Germinal center (tissue), 1 donor: ENCODE data around the gene MS4A14.
"Not testable (repeated sequence)": the region's sequence is repeated elsewhere in the genome, so short reads cannot be mapped to it uniquely, and the experiment has no call there.

Experiments used
- DNase-seq: peaks from one replicate; pipeline ENCODE4 v3.0.0; 2012; ENCODE audit warnings: mixed read lengths, low spot score

Gene MS4A14, protein sequence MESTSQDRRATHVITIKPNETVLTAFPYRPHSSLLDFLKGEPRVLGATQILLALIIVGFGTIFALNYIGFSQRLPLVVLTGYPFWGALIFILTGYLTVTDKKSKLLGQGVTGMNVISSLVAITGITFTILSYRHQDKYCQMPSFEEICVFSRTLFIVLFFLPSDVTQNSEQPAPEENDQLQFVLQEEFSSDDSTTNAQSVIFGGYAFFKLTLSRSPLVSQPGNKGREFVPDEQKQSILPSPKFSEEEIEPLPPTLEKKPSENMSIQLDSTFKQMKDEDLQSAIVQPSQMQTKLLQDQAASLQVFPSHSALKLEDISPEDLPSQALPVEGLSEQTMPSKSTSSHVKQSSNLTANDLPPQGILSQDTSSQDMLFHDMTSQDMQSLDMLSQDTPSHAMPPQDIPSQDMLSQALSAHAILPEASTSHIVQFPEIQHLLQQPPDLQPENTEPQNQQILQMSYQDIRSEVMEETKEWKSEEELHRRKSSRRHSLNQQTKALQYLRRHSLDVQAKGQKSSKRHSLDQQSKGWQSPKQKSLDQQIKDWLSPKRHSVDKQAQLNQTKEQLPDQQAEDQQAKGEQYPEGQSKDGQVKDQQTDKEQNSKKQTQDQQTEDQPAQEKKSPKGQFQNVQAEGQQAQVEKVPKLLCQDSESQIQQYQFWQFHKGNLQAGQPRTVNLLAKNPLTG

DNA sequence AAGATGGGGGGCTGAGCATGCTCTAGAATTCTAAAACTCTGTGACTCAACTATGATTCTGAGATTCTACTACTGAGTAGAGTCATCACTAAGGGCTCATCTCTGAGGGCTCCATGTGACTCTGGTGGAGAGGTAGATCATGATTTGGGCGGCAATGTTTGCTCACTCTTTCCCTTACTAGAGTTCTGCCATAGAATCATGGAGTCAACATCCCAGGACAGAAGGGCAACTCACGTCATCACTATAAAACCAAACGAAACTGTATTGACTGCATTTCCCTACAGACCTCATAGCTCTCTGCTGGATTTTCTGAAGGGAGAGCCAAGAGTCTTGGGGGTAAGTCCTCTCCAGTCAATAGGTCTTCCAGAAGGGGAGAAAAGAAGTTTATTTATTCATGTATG lies at the start of gene MS4A14:
TSS of gene MS4A14 (plus strand) at position 78 of the 400 bp plus-strand sequence. CDS start at position 198, 120 bp downstream.
- no peak for DNase-seq

- no peak for DNase-seq
These were observed 49.0 kb upstream of the MS4A14 start for GRCh38 chr11:60347084-60347797.

GRCh38 chr11:60348116-60348515 lies 48.1 kb upstream of the MS4A14 start:
- DNase-seq = no peak

DNA sequence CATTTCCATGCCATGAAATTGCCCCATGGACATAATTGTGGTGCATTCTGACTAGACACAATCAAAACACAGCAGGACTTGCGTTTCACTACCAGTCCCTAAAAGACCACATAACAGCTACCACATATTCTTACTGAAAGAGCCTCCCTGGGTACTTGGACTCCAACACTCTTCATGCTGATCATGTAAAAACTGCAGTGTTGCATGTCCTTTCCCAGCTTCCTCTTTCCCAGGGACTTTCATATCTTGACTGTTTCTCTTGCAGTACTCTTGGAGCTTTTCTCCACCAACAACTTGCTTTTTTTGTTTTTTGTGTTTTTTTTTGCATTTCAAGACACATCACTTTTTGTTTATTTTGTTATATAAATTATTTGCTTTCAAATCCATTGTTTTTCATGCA lies 46.3 kb upstream of the MS4A14 start:
- DNase-seq = no peak

- DNase-seq = no peak
These were observed 38.5 kb upstream of the MS4A14 start for GRCh38 chr11:60357771-60358170.

DNA sequence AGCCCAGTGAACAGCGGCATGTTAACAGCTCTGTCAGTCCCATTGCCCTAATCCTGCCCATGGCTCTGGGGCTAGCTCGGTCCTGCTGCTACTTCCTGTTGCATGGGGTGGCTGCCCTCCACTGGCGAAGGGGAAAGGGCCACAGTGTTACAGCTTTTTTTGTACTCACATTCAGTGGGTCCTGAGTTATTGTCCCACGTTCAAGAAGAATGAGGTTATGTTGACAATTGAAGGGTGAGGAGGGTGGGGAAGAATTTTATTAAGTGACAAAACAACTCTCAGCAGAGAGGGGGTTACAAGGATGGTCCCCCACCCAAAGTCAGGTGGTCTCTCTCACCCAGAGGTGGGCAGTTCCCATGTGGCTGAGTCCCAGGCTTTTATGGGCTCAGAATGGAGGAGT lies 35.6 kb upstream of the MS4A14 start:
- no peak for DNase-seq

GRCh38 chr11:60362241-60362640 lies 34.0 kb upstream of the MS4A14 start:
- DNase-seq = no peak

DNA sequence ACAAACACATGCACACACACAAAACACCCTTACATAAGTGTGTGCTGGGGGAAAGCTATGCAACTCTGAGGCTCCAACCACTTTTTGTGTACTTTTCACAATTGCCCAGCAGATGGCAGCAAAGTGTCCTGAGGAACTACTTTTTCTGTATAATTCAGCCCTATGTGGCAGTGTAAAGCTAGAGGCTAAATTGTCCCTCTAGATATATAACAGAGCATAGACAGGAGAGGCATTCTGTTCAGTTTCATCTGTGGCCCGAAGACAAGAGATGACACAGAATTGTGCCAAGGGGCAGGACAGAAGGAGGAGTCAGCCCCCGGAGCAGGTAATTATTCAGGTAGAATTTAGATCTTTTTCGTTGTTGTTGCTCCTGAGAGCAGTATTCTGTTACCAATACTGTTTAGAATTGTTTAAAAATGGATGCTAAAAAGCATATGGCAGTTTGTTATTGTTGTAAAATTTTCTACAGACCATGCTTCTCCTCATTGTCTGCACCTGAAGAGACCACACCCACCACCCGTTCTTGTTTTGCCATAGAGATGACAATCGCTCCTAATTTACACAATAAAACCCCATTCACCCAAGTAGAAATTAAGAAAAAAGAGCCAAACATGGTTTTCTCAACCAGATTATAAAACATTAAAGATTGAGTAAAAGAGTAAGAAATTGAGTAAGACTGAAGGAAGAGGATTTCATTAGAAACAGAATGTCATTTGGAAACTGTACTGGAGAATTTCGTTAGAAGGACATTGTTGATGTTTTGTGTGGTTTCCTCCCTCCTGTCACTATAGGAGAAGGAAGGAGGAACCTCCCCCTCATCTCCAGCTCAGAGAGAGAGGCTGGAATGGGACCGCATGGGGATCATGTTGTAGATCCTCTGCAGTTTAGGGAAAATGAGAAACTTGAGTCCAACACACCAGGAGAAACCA lies 32.5 kb upstream of the MS4A14 start:
- peak; percentile 77 for DNase-seq

DNA sequence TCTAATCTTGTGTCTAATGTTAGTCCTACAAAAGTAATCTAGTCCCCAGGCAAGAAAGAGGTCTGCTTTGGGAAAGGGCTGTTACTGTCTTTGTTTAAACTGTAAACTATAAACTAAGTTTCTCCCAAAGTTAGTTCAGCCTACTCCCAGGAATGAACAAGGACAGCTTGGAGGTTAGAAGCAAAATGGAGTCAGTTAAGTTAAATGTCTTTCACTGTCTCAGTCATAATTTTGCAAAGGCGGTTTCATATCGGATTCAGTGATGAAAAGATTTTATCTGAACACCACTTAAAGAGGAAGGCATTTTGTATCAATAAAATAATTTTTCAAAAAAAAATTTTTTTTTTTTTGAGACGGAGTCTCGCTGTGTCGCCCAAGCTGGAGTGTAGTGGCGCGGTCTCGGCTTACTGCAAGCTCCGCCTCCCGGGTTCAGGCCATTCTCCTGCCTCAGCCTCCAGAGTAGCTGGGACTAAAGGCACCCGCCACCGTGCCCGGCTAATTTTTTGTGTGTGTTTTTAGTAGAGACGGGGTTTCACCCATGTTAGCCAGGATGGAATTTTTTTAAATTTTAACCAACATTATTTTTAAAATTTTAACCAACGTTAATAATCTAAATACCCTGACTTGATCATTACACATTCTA lies 29.9 kb upstream of the MS4A14 start:
- DNase-seq = not testable (repeated sequence)

GRCh38 chr11:60367009-60367408 lies 29.2 kb upstream of the MS4A14 start:
- peak; percentile 52 for DNase-seq

GRCh38 chr11:60367896-60368295 lies 28.4 kb upstream of the MS4A14 start:
- DNase-seq = no peak

DNA sequence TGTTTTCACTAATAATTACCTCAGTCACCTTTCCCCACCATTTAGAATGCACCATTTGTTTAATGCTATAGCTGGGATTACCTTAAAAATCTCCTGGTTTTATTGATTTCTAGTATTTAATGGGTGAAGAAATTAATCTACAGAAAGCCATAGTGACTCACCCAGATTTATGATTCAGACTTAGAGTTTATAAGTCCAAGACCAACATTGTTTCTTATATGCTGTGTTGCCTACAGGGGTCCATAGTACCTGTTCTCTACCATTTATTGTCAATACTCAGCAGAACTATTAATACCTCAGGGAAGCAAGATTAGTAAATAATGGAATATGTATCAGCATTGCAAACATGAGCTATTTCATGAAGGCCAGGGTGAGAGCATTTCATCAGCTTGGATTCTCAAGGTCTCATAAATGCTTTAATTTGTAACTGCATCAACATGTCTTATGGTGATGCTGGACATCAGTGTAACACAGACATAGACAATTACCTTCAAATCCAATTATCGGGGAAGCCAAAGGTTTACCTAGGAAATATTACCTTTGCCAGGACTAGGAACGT lies 25.9 kb upstream of the MS4A14 start:
- no peak for DNase-seq

- no peak for DNase-seq
These were observed 25.4 kb upstream of the MS4A14 start for GRCh38 chr11:60370811-60371298.

GRCh38 chr11:60371386-60371785 lies 24.9 kb upstream of the MS4A14 start:
- DNase-seq = no peak

DNA sequence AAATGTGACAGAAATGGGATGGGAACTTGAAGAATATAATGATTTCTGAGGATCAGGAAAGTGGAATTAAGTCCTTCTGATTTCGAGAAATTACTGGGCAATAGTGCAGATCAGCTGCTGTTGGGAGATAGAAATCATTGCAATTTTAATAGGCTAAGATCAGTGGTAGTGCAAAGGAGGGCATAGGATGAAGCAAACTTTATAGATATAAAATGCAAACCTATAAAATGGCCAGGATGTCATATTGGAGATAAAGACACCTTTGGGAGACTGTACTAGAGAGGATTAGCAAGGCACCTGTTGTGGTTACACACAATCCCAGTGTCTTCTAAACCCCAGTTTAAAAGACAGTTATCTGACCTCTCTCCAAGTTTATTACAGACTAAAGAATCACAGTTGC lies 24.4 kb upstream of the MS4A14 start:
- no peak for DNase-seq

GRCh38 chr11:60372767-60373166 lies 23.5 kb upstream of the MS4A14 start:
- no peak for DNase-seq

DNA sequence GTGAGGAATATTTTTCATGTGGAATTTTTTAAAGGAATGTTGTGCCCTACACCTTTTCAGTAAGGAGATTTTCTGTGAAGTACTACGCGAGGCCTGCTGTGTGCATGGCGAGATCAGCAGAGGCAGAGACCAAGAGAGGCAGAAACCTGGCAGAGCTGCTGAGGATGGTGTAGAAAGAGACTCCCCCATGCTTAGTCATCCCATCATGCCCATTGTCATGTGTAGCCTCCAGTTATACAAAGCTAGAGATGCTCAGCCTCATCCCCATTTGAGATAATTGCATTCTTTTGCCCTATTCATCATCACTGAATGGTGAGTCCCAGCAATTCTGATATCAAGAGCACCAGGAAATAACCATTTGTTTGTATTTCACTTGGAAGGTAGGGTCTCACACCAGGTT lies 20.9 kb upstream of the MS4A14 start:
- no peak for DNase-seq

GRCh38 chr11:60376601-60377000 lies 19.7 kb upstream of the MS4A14 start:
- DNase-seq = no peak

DNA sequence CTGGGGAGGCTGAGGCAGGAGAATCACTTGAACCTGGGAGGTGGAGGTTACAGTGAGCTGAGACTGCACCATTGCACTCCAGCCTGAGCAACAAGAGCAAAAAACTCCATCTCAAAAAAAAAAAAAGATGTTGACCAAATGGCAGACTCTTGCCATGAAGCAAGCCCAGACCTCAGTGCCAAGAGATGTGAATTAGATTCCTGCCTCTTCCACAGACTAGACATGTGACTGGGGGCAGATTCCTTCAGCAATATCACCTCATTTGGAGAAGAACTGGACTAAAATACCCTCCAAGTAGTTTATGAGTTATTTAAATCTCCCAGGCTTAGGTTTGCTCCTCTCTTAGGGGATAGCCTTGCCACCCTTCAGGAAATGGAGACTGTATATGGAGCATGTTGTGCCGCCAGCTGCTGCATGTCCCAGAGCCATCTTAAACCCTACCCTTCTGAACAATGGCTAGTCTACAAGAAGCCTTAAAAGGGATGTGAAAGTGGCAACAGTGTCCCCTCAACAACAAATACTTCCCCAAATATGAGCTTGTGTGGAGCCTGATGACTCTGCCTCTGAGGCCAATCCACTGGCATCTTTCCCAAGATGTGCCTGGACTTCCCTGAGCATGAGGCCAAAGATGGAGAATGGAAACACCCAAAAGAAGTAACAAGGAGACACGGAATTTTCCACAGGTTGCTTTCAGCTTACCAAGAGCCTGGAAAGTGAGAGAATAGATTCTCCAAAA lies 18.7 kb upstream of the MS4A14 start:
- DNase-seq = peak; percentile 76

DNA sequence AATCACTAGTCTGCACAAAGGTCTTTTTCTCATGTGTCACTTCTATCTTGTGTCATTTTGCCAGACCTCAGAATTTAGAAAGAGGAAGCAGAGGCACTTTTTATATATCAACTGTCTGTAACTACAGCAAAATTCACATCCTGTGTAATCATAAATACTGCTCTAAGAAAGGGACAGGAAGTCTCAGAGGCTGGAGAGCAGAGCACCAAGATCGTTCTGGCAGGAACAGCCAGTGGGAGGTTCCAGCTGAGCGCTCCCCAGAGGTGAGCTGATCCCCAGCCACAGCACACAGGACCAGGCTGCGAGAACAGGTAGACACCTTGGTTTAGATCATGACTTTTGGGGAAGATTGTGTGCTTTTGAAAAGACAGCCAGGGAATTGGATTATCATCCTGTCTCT lies 17.9 kb upstream of the MS4A14 start, which contains the start of gene MS4A7:
TSS of gene MS4A7 (plus strand) at position 179 of the 400 bp plus-strand sequence. CDS start 4,610 bp downstream, outside the sequence.
- DNase-seq = peak; percentile 75
